Lower lobe of right lung (tissue), 2 donors: ENCODE data around the gene FSD1. TPM values are rescaled to one million over a fixed set of nuclear protein-coding genes. Genes with fewer than 3 reads are reported as not detected.

Source experiments
- ATAC-seq, 2 donors: fragments of 200-7000 bp; cut with Tn5 transposase; one replicate each; pipeline ENCODE4 v1.9.1; 2020 to 2022; ENCODE audit warnings: mild to moderate bottlenecking in 2 of 2, moderate library complexity in 2 of 2
- DNase-seq: peaks from one replicate; pipeline ENCODE4 v3.0.0-alpha.2; 2020
- H3K27ac ChIP-seq: fragments of 200-600 bp; one replicate; pipeline ENCODE4 v1.8.0; 2022
- H3K27me3 ChIP-seq: fragments of 200-600 bp; one replicate; pipeline ENCODE4 v1.8.0; 2022; ENCODE audit warnings: low read depth
- H3K36me3 ChIP-seq: fragments of 200-600 bp; one replicate; pipeline ENCODE4 v1.8.0; 2022; ENCODE audit warnings: mild to moderate bottlenecking
- H3K4me1 ChIP-seq: fragments of 200-600 bp; one replicate; pipeline ENCODE4 v1.8.0; 2022
- H3K4me3 ChIP-seq: fragments of 200-600 bp; one replicate; pipeline ENCODE4 v1.8.0; 2022; ENCODE audit warnings: mild to moderate bottlenecking
- H3K9me3 ChIP-seq: fragments of 200-600 bp; one replicate; pipeline ENCODE4 v1.8.0; 2022
- CTCF ChIP-seq: fragments of 200-600 bp; IDR thresholded peaks from one replicate; pipeline ENCODE4 v1.8.0; 2022; ENCODE audit warnings: antibody characterized with exemption, mild to moderate bottlenecking
- intact Hi-C: fragments of 100-400 bp; cut with DNase I; formaldehyde crosslinking; loops from one replicate; pipeline ENCODE4 v1.11.0; 2022
- total RNA-seq: library from RNA; stranded (reverse); fragmentation: NEBNext Ultra II Directional; extraction: Animal tissue kit (Norgen Biotek cat#: 25700); gene quantifications from one replicate; pipeline ENCODE4 v1.2.1, GENCODE V29; 2021
- donor health status: DM: no; HTN: yes; CAD: no; lungs with severe emphysema.

The FSD1 gene
- total RNA-seq, 1 donor from 2014 or later = 0.62 TPM

GRCh38 chr19:4362101-4362828, 57.9 kb downstream of the FSD1 start:
- H3K36me3 ChIP-seq = peaks cover 90% of the 10 kb centered on the region
- intact Hi-C loops = no loop called here
- no peaks in the 10 kb centered on the region for H3K9me3 ChIP-seq
- no peak for ATAC-seq
- no peaks in the 10 kb centered on the region for H3K27me3 ChIP-seq
- no peak overlapping the region for H3K4me3 ChIP-seq
- no peak overlapping the region for H3K27ac ChIP-seq
- no peak for DNase-seq
- no peak for TF ChIP-seq CTCF
- peaks cover 2% of the 10 kb centered on the region for H3K4me1 ChIP-seq

GRCh38 chr19:4362831-4363545, 58.6 kb downstream of the FSD1 start:
- intact Hi-C loops = no loop called here
- Histone ChIP-seq H3K27ac (no peak overlapping the region), H3K36me3 (peaks cover 93% of the 10 kb centered on the region), H3K27me3 (no peaks in the 10 kb centered on the region), H3K9me3 (no peaks in the 10 kb centered on the region), H3K4me3 (no peak overlapping the region), H3K4me1 (peaks cover 10% of the 10 kb centered on the region)
- ATAC-seq (no peak), DNase-seq (no peak)
- TF ChIP-seq CTCF = no peak

- DNase-seq (peak; percentile 45), ATAC-seq (no peak)
- Histone ChIP-seq H3K27me3 (no peaks in the 10 kb centered on the region), H3K36me3 (peaks cover 88% of the 10 kb centered on the region), H3K9me3 (no peaks in the 10 kb centered on the region), H3K4me1 (peaks cover 17% of the 10 kb centered on the region), H3K27ac (no peak overlapping the region), H3K4me3 (no peak overlapping the region)
- intact Hi-C loops = no loop called here
- TF ChIP-seq CTCF = no peak
Observed at GRCh38 chr19:4363571-4364304, 59.3 kb downstream of the FSD1 start.

- Histone ChIP-seq H3K4me1 (peaks cover 33% of the 10 kb centered on the region), H3K9me3 (no peaks in the 10 kb centered on the region), H3K27me3 (no peaks in the 10 kb centered on the region), H3K36me3 (peaks cover 71% of the 10 kb centered on the region), H3K27ac (no peak overlapping the region), H3K4me3 (no peak overlapping the region)
- no peak for ATAC-seq
- intact Hi-C loops = no loop called here
- TF ChIP-seq CTCF = no peak
- DNase-seq = peak; percentile 49
Observed at GRCh38 chr19:4365341-4365740, 60.9 kb downstream of the FSD1 start.

- ATAC-seq (no peak), DNase-seq (no peak)
- intact Hi-C loops = no loop called here
- no peak for TF ChIP-seq CTCF
- Histone ChIP-seq H3K36me3 (peaks cover 65% of the 10 kb centered on the region), H3K4me1 (peaks cover 40% of the 10 kb centered on the region), H3K9me3 (no peaks in the 10 kb centered on the region), H3K27ac (no peak overlapping the region), H3K27me3 (no peaks in the 10 kb centered on the region), H3K4me3 (no peak overlapping the region)
Observed at GRCh38 chr19:4365791-4366665, 61.6 kb downstream of the FSD1 start.
